ENCODE data around the gene MRTFA.

MRTFA gene

DNA sequence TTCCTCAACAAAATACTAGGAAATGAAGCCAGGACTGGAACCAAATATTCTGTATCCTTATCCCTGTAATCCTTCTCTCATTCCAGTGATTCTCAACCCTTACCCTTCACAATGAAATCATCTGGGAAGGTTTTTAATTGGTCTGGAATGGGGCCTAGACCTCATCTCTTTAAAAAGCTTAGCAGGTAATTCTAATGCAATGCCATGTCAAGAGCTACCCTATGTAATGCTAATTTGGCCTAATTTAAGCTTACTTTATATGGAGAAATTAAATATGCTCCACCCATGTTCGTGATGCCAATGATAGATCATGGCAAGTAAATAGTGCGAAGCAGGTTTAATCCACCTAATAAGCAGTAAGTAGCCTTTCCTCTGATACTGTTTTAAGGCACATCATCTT, 164.5 kb downstream of the MRTFA start:
- Histone ChIP-seq H3K4me1 (ENCODE audit: control insufficient read depth, insufficient read depth, low read length) (peaks cover 4% of the 10 kb centered on the region), H3K4me3 (ENCODE audit: low read length) (no peak overlapping the region), H3K9me3 (ENCODE audit: control insufficient read depth, low read length) (no peaks in the 10 kb centered on the region), H3K27me3 (ENCODE audit: control insufficient read depth, insufficient read depth, low read length) (no peaks in the 10 kb centered on the region), H3K9ac (ENCODE audit: low read length) (no peak overlapping the region), H3K36me3 (ENCODE audit: control insufficient read depth, insufficient read depth, low read length) (no peaks in the 10 kb centered on the region)

- Histone ChIP-seq H3K27me3 (ENCODE audit: control insufficient read depth, insufficient read depth, low read length) (no peaks in the 10 kb centered on the region), H3K9me3 (ENCODE audit: control insufficient read depth, low read length) (no peaks in the 10 kb centered on the region), H3K4me3 (ENCODE audit: low read length) (no peak overlapping the region), H3K9ac (ENCODE audit: low read length) (no peak overlapping the region), H3K36me3 (ENCODE audit: control insufficient read depth, insufficient read depth, low read length) (no peaks in the 10 kb centered on the region), H3K4me1 (ENCODE audit: control insufficient read depth, insufficient read depth, low read length) (peaks cover 4% of the 10 kb centered on the region)
These were observed 167.3 kb downstream of the MRTFA start for GRCh38 chr22:40469181-40469580.

GRCh38 chr22:40468616-40469015, 167.9 kb downstream of the MRTFA start:
- no peak overlapping the region for H3K4me3 ChIP-seq (ENCODE audit: low read length)
- no peaks in the 10 kb centered on the region for H3K27me3 ChIP-seq (ENCODE audit: control insufficient read depth, insufficient read depth, low read length)
- no peaks in the 10 kb centered on the region for H3K9me3 ChIP-seq (ENCODE audit: control insufficient read depth, low read length)
- no peak overlapping the region for H3K9ac ChIP-seq (ENCODE audit: low read length)
- peaks cover 4% of the 10 kb centered on the region for H3K4me1 ChIP-seq (ENCODE audit: control insufficient read depth, insufficient read depth, low read length)
- no peaks in the 10 kb centered on the region for H3K36me3 ChIP-seq (ENCODE audit: control insufficient read depth, insufficient read depth, low read length)

GRCh38 chr22:40466976-40467375, 169.5 kb downstream of the MRTFA start:
- Histone ChIP-seq H3K36me3 (ENCODE audit: control insufficient read depth, insufficient read depth, low read length) (no peaks in the 10 kb centered on the region), H3K4me1 (ENCODE audit: control insufficient read depth, insufficient read depth, low read length) (peaks cover 4% of the 10 kb centered on the region), H3K27me3 (ENCODE audit: control insufficient read depth, insufficient read depth, low read length) (no peaks in the 10 kb centered on the region), H3K9me3 (ENCODE audit: control insufficient read depth, low read length) (no peaks in the 10 kb centered on the region), H3K9ac (ENCODE audit: low read length) (no peak overlapping the region), H3K4me3 (ENCODE audit: low read length) (no peak overlapping the region)

GRCh38 chr22:40463683-40464082, 172.8 kb downstream of the MRTFA start:
- no peak overlapping the region for H3K4me3 ChIP-seq (ENCODE audit: low read length)
- no peaks in the 10 kb centered on the region for H3K27me3 ChIP-seq (ENCODE audit: control insufficient read depth, insufficient read depth, low read length)
- H3K36me3 ChIP-seq (ENCODE audit: control insufficient read depth, insufficient read depth, low read length): no peaks in the 10 kb centered on the region
- peaks cover 3% of the 10 kb centered on the region for H3K4me1 ChIP-seq (ENCODE audit: control insufficient read depth, insufficient read depth, low read length)
- no peak overlapping the region for H3K9ac ChIP-seq (ENCODE audit: low read length)
- no peaks in the 10 kb centered on the region for H3K9me3 ChIP-seq (ENCODE audit: control insufficient read depth, low read length)

GRCh38 chr22:40463017-40463631, 173.4 kb downstream of the MRTFA start:
- H3K9me3 ChIP-seq (ENCODE audit: control insufficient read depth, low read length): no peaks in the 10 kb centered on the region
- no peak overlapping the region for H3K4me3 ChIP-seq (ENCODE audit: low read length)
- no peaks in the 10 kb centered on the region for H3K36me3 ChIP-seq (ENCODE audit: control insufficient read depth, insufficient read depth, low read length)
- no peaks in the 10 kb centered on the region for H3K4me1 ChIP-seq (ENCODE audit: control insufficient read depth, insufficient read depth, low read length)
- no peak overlapping the region for H3K9ac ChIP-seq (ENCODE audit: low read length)
- no peaks in the 10 kb centered on the region for H3K27me3 ChIP-seq (ENCODE audit: control insufficient read depth, insufficient read depth, low read length)

DNA sequence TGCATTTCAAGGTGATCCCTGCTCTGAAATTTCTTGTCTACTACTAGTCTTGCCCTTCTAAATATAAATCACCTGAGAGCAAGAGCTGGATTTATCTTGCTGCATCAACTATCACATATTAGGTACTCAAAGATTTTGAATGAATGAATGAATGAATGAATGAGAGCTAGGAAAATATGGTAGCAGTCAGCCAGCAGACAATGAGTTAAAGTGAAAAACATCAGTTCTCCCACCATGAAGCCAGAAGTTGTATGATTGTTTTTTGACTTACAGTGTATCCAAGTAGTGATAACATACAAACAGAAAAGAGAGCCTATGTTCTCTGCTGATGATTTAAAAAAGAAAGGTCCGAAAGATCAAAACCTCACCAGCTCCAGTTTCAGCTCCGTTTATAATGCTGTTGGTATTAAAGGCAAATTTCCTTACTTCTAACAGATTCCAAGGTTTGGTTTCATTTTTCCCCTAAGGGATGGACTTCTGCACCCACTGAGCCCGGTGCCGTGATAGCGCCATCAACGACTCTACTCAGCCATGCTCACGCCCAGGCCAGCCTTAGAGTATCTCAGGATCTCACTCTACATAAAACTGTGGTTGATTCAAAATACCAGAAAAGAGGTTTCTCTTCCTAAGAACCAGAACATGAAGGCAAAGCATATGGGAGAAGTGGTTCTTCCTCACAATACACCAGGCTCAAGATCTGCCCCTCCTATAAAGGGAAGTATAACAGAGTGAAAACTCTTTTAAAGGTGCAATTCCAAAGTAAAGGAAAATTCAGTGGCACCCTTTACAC, 174.1 kb downstream of the MRTFA start:
- H3K4me1 ChIP-seq (ENCODE audit: control insufficient read depth, insufficient read depth, low read length): no peaks in the 10 kb centered on the region
- no peaks in the 10 kb centered on the region for H3K36me3 ChIP-seq (ENCODE audit: control insufficient read depth, insufficient read depth, low read length)
- H3K9ac ChIP-seq (ENCODE audit: low read length): no peak overlapping the region
- H3K4me3 ChIP-seq (ENCODE audit: low read length): no peak overlapping the region
- H3K27me3 ChIP-seq (ENCODE audit: control insufficient read depth, insufficient read depth, low read length): no peaks in the 10 kb centered on the region
- H3K9me3 ChIP-seq (ENCODE audit: control insufficient read depth, low read length): no peaks in the 10 kb centered on the region

DNA sequence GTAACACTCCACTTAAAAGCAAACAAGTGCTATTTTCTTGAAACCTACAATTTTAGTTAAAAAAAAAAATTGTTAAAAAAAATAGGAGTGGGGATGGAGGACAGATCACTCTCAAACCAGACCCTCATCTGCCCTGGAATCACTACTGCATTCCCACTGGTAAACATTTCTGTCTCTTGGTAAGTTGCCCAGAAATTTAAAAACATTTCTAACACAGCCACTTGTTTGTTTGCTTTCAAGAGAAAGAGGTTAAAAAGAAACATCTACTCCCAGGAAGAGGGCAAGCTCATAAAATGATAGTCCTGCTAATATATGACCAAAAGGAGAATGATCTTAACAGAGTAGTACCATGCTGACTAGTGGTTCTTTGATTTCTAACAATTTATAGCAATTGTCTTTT, 182.8 kb downstream of the MRTFA start:
- Histone ChIP-seq H3K36me3 (ENCODE audit: control insufficient read depth, insufficient read depth, low read length) (no peaks in the 10 kb centered on the region), H3K4me1 (ENCODE audit: control insufficient read depth, insufficient read depth, low read length) (peaks cover 12% of the 10 kb centered on the region), H3K9ac (ENCODE audit: low read length) (no peak overlapping the region), H3K27me3 (ENCODE audit: control insufficient read depth, insufficient read depth, low read length) (no peaks in the 10 kb centered on the region), H3K9me3 (ENCODE audit: control insufficient read depth, low read length) (no peaks in the 10 kb centered on the region), H3K4me3 (ENCODE audit: low read length) (no peak overlapping the region)

GRCh38 chr22:40452730-40453487, 183.6 kb downstream of the MRTFA start:
- Histone ChIP-seq H3K4me3 (ENCODE audit: low read length) (no peak overlapping the region), H3K36me3 (ENCODE audit: control insufficient read depth, insufficient read depth, low read length) (no peaks in the 10 kb centered on the region), H3K9me3 (ENCODE audit: control insufficient read depth, low read length) (no peaks in the 10 kb centered on the region), H3K9ac (ENCODE audit: low read length) (no peak overlapping the region), H3K27me3 (ENCODE audit: control insufficient read depth, insufficient read depth, low read length) (no peaks in the 10 kb centered on the region), H3K4me1 (ENCODE audit: control insufficient read depth, insufficient read depth, low read length) (peaks cover 12% of the 10 kb centered on the region)

- H3K4me3 ChIP-seq (ENCODE audit: low read length): no peak overlapping the region
- H3K4me1 ChIP-seq (ENCODE audit: control insufficient read depth, insufficient read depth, low read length): peaks cover 12% of the 10 kb centered on the region
- H3K9me3 ChIP-seq (ENCODE audit: control insufficient read depth, low read length): no peaks in the 10 kb centered on the region
- H3K9ac ChIP-seq (ENCODE audit: low read length): no peak overlapping the region
- no peaks in the 10 kb centered on the region for H3K36me3 ChIP-seq (ENCODE audit: control insufficient read depth, insufficient read depth, low read length)
- no peaks in the 10 kb centered on the region for H3K27me3 ChIP-seq (ENCODE audit: control insufficient read depth, insufficient read depth, low read length)
These were observed 185.3 kb downstream of the MRTFA start for GRCh38 chr22:40451210-40451609.

DNA sequence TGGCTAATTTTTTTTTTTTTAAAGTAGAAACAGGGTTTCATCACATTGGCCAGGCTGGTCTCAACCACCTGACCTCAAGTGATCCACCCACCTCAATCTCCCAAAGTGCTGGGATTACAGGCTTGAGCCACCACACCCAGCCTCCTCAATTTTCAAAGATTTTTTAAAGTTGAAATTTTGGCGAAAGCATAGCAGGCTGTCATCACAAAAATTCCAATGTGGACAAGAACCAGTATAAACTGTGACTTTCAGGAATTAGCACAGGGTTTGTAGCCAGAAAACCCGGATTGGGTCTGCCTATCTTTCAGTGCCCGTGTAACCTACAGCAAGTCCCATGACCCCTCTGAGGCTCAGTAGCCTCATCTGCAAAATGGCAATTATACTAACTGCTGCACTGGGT, 185.9 kb downstream of the MRTFA start:
- Histone ChIP-seq H3K27me3 (ENCODE audit: control insufficient read depth, insufficient read depth, low read length) (no peaks in the 10 kb centered on the region), H3K4me3 (ENCODE audit: low read length) (no peak overlapping the region), H3K9ac (ENCODE audit: low read length) (no peak overlapping the region), H3K4me1 (ENCODE audit: control insufficient read depth, insufficient read depth, low read length) (peaks cover 12% of the 10 kb centered on the region), H3K36me3 (ENCODE audit: control insufficient read depth, insufficient read depth, low read length) (no peaks in the 10 kb centered on the region), H3K9me3 (ENCODE audit: control insufficient read depth, low read length) (no peaks in the 10 kb centered on the region)

GRCh38 chr22:40449676-40450035, 186.9 kb downstream of the MRTFA start:
- peaks cover 12% of the 10 kb centered on the region for H3K4me1 ChIP-seq (ENCODE audit: control insufficient read depth, insufficient read depth, low read length)
- no peak overlapping the region for H3K9ac ChIP-seq (ENCODE audit: low read length)
- H3K9me3 ChIP-seq (ENCODE audit: control insufficient read depth, low read length): no peaks in the 10 kb centered on the region
- no peaks in the 10 kb centered on the region for H3K36me3 ChIP-seq (ENCODE audit: control insufficient read depth, insufficient read depth, low read length)
- no peaks in the 10 kb centered on the region for H3K27me3 ChIP-seq (ENCODE audit: control insufficient read depth, insufficient read depth, low read length)
- H3K4me3 ChIP-seq (ENCODE audit: low read length): no peak overlapping the region

Data from mucosa of stomach (tissue), 1 donor.